Epithelial cell of prostate (primary cell): ENCODE data around the gene CAMKMT.

Experiments used
- DNase-seq: peaks from one replicate; pipeline ENCODE4 v3.0.0-alpha.2; 2011; ENCODE audit warnings: low read depth, low spot score
- H3K27ac ChIP-seq: fragments of 450-650 bp; 2 replicates; pipeline ENCODE4 v1.5.1; 2017; ENCODE audit warnings: mild to moderate bottlenecking

CAMKMT gene

DNA sequence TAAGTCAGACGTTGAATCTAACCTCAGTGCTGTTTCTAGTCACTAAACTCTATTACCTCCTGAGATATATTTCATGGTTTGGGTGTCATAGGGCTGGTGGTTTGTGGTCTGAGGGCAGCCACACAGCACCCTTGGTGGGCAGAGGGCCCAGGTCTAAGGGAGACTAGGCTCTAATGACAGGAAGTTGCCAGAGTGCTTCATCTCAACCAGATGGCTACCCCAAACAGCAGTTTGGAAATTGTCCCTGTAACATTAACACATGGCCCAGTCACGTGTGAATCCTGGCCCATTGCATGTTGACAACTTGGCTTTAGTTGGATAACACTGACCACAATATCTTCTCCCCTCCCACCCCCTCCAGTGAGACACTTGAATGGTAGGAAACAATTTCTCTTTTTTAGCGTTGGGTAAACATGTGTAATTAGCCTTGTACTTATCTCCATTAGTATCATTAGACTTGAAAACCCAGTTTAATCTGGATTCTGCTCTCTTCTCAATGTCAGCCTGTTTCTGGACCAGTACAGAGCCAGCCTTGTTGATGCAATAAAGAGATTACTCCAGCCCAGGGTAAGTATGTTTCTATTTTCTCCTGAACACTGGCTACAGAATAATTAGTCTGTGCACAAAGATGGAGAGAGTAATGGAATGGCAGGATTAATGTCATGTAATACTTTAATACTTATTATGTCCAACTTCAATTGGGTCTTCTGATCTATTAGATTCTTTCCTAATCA is 392.0 kb downstream of the CAMKMT start:
- no peak overlapping the region for H3K27ac ChIP-seq
- DNase-seq: no peak

DNA sequence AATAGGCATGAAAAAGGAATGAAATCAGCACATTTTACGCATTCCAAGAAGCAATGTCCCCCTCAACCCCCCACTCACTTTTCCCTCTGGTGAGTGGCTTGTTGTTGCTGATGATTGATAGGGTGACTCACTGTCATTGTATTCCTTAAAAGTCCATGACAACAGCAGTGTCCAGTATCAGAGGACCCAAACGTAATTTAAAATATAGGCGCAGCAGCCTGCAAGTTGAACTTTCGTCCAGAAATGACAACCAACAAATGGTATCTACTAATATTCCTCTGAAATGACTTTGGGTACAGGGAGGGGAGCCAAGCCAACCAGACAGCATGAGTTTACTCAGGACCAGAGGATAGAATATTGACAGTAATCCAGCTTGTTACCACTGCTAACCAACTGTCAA is 396.8 kb downstream of the CAMKMT start:
- no peak overlapping the region for H3K27ac ChIP-seq
- no peak for DNase-seq

DNA sequence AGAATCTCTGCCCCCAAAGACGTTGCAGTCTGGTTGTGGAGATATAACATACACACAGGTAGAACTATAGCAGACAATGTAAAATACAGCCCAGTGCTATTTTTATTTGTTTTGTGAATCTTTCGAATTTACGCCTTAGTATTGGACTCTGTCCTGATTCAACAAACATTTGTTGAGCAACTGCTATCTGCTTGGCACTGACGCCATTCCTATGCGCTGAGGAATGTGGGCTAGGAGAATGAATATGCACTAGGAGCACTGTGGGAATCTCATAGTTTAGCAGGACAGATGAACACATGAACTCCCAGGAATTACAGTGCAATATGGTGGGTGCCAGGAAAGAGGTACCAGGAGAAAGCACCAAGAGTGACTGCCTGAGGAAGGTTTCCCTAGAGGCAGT is 398.1 kb downstream of the CAMKMT start:
- no peak for DNase-seq
- H3K27ac ChIP-seq: no peak overlapping the region

DNA sequence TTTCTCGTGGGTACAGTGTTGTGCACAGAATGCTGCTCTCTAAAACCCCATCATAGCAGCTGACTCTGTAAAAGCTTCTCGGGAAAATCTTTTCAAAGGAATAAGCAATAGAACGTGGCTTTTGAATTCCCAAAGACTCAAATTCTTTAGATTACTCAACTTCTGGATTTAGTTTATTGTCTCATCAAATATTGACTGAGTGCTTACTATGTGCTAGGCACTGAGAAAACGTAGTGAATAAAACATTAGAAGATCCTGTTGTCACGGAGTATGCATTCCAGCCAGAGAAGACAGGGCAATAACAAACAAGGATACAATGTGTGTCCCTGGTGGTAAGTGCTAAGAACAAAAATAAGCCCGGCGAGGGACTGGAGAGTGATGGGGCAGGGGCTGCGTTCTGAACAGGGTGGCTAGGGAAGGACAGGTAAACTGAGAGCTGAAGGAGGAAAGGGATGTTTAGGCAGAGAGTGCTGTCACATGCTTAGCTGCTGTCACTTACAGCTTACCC is 401.6 kb downstream of the CAMKMT start:
- H3K27ac ChIP-seq: no peak overlapping the region
- no peak for DNase-seq

DNA sequence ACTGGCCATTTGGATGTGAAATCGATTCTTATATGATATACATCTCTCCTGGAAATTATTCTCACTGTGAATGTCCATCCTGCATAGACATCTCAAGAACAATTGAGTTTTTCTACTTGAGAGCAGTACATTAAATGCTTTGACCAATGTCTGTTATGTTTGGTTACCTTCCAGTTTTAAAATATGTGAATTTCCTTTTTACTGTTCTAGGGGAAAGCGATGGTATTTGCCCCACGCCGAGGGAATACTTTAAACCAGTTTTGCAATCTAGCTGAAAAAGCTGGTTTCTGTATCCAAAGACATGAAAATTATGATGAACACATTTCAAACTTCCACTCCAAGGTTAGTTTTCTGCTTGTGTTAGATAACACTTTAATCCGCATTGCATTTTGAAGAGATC is 404.5 kb downstream of the CAMKMT start:
- DNase-seq: no peak
- no peak overlapping the region for H3K27ac ChIP-seq

DNA sequence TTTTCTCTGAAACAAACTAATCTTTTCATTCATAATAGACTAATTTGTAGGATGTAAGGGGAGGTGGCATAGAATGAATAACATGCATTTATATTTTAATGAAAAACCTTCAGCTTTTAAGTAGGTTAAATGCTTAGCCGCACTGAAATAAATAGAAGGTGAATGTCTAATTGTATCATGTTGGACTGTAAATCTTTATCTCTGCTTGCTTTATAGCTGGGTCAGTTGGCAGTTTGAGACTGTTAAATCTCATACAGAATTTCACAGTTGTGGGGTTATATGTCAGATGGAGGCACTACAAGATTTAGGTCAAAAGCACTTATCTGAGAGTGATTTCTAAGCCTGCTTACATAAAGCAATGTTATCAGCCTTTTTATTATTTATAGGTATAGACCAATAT is 405.0 kb downstream of the CAMKMT start:
- H3K27ac ChIP-seq: no peak overlapping the region

DNA sequence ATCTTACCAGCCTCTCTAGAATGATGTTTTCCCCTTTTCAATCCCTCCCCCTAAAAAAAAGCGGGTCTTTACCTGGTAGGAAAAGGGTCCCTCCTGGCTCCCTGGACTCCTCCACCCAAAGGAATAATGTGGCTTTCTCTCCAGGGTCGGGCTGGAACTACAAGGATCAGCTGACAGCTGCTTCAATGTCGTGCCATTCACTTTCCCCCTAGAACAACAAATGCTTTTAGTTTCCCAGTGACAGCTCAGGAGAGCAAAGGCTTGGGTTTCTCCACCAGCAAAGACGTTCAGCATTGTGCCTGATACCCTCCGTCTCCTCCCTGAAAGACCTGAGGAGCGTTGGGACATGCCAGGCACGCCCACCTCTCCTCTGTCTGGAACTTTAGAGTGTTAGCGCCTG is 405.9 kb downstream of the CAMKMT start:
- no peak overlapping the region for H3K27ac ChIP-seq
- no peak for DNase-seq

More for the DNA sequence above, 405.0 kb downstream of the CAMKMT start:
- DNase-seq: no peak

DNA sequence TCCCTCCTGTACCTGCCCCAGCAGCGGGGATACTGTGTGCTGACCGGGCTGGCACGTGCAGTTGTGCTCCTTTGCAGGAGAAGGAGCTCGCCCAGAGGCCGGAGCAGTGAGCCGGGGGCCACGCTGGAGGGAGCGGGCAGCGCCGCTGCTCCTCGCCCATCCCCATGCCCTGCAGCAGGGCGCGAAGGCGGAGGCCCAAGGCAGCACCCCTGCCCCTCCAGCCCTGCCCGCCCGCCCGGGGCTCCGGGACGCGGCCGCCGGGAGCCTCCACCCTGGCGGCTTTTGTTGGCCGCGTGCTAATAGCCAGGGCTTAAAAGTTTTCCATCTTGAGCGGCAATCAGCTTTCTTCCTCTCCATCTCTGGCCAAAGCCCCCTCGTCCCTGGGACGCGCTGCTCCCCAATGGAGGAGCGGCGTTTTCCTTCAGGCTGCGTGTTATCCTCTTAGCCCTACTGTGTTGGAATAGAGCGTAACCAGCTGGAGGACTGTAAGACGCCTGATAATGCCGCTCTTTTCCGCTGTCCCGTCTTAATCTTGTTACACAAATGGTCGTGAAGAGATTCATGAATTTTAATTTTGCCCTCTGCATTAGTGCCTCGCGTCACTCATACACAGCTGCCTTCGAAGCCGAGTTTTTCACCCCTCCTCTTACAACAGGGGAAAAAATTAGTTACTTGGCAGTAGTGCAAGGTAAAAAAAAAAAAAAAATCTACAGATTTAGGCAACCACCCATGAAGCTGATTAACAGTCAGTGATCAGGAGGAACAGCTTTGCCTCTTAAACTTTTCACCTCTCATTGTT is 406.9 kb downstream of the CAMKMT start:
- H3K27ac ChIP-seq: no peak overlapping the region
- DNase-seq: no peak

DNA sequence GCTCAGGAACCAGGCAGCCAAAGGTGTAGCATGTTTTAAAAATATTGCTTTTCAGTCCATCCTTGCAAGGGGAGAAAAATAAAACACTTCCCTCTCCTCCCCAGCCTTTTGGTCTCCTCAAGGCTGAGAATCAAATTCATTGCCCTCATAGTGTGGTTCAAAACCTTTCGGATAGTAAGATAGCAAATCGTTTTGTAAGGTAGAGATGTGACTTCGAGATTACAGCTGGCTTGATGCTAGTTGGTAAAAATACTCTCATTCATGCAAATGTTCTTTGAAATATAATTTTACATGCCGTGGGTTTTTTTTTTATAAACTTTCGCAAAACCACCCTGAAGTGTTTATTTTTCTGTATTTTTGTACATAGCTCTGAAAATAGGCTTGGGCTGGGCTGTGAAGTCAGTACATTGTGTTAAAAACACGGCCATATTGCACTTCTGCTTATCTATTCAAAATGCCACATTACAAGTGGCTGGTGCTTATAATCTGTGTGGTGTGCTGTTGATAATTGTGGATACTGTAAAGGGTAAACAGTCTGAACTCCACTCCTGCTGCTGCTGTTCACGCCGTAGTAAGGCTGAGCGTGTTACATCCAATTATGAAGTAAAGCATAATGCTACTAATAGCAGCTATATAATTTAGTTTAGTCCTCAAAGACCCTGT is 407.7 kb downstream of the CAMKMT start:
- no peak overlapping the region for H3K27ac ChIP-seq
- DNase-seq: no peak

DNA sequence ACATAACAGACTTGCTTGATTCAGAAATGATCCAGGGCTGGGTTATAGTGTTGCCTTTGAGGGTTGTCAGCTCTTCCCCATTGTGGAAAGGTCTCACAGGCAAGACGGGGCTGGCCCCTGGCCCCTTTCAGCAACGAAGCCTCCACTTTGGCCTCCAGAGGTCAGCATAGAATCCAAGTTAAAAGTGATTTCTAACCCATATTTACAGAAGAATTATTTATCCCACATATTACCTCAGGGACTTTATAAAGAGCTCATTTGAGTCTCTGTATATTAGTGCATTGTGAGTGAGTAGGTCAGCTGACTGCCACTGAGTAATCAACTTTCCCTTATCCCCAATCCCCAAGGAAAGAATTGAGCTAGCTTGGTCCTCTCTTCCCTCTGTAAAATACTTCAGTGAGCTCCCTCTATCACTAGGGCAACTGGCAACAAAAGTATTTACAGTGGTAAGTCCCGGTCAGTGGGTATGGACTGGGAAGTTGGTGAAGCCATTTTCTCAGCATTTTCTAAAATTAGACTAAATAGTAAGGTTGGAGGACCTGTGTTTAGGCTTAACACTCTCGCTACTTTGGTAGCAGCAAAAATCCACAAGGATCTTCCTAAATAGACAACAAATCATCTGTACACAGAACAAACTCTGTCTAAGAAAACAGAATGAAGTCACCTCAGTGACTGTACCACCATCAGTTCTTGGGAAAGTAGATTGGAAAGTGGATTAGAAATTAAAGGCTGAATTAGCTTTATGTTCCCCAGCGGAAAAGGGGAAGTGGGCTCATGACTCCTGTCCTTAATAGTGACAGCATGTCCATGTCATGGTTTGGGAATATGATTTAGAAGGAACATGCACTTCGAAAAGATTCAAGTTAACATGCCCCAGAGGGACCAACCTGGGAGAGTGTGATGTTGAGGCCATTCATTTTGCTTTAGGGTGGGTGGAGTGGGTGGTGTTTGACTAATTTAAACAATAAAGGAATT is 408.8 kb downstream of the CAMKMT start:
- DNase-seq: no peak
- no peak overlapping the region for H3K27ac ChIP-seq

DNA sequence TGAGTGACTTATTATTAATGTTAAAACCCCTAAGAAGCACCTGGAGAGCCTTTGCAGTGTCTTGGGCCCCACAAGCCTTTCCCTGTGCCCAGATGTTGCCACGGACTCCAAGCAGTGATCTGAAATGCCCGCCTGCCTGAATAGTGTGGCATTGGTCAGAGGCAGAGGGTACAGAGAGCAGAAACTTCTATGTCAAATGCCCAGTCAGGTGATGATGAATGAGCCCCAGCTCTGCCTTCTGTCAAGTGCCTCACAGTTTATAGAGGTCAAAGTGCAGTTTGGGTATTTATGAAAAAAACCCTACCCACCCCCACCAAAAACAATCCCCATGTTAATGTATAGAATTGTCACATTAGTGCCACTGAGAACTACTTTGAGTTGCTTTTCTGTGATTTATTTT is 409.8 kb downstream of the CAMKMT start:
- H3K27ac ChIP-seq: no peak overlapping the region
- no peak for DNase-seq

DNA sequence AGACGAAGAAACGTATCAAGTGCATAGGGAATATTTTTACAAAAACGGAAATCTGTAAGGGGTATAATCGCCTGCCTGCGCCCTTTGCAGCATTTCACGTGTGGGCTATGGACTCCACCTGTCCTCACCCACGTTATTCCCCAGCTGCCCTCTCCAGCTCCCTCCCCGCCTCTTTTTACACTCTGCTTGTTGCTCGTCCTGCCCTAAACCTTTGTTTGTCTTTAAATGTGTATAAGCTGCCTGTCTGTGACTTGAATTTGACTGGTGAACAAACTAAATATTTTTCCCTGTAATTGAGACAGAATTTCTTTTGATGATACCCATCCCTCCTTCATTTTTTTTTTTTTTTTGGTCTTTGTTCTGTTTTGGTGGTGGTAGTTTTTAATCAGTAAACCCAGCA is 410.4 kb downstream of the CAMKMT start:
- no peak overlapping the region for H3K27ac ChIP-seq
- DNase-seq: no peak

DNA sequence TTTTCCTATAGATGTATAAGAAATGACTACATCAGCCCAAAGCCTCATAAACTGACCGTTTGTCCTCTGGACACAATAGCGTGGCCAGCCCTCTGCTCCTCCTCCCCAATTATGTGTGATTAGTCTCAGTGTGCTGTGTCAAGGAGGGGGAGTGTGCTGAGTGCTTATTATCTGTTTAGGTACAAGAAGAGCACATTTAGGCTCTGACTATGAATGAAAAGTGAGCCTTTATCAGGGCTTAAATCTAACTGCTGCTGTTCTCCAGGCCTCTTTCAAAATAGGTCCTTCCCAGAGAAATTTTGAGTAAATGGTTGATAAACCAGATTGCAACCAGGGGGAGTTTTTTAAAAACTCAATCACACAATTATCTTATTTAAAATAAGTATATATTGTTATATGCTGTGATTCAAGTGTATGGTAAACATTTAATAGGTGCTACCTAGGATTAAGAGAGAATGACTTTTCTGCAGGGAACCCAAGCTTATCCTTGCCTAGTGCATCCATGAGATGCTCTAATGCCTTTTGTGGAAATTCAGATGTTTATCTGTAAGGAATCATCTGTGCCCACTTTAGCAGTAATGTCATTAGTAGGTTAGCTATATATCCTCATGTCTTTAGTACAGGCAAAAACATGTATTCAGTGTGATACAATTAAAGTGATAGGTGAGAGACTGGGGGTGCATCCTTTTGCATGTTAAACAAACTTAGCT is 411.1 kb downstream of the CAMKMT start:
- no peak for DNase-seq
- H3K27ac ChIP-seq: no peak overlapping the region

DNA sequence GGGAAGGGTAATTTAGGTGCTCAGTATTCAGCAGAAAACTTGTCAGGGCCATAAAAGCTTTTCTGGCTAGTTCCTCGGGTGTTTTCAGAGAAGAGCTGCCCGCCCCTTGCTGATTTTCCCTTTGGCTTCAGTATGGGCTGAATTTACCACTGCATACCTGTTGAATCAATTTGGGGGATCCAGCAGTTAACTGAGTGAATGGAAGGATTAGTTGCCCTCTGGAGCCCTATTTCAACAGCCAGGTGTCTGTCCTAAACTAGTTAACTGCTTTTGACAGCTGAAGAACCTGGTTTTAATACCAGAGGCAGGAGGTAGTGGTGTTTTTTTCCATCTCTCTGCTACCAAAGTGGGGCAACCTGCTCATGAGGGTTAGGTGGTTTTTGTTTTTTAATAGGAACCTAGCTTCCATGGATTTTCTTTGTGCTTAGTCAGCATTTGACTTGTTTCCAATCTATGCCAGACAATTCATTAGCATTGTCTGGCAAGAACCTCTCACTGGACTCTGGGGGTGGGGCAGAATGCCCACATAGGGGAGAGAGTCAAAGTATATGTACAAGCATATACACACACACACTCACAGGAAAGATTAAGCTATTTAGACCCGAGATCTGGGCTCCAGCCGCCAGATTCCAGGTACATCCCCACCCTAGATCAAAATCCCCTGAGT is 413.2 kb downstream of the CAMKMT start:
- DNase-seq: no peak
- H3K27ac ChIP-seq: no peak overlapping the region

DNA sequence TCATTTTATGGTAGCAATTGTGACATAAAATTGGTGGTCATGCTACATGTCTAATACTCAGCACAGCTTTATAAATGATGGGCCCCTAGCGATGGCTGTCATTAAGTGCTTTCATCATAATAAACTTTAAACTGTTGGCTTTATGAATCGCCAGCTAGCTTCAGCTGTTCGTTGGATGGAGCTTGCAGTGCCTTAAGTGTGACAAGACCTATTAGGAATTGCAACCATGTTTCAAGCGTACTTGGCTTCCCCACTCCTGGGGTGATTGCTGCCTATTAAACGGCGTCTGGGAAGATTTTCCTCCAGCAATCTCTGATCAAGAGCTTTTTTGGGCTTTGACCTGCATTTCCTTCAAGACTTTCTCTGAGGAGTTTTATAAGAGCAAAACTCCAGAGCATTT is 415.3 kb downstream of the CAMKMT start:
- no peak for DNase-seq
- no peak overlapping the region for H3K27ac ChIP-seq

DNA sequence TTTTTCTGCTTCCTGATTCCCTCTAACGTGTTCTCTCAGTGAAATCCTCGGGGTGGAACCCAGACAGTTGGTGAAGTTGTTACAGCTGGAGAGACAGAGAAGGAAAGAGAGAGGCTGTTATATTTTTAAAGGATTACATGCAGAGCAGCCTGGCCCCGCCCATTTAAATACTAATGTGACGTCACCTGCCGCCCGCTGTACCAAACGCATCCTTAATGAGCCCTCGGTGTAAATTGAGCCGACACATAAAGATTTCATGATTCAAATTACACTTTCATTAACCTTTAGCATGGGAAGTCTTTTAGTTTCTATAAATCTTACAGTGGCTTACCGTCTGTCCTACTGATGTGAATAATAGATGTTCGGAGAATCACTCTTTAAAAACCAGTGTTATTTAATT is 415.8 kb downstream of the CAMKMT start:
- no peak for DNase-seq
- H3K27ac ChIP-seq: no peak overlapping the region

DNA sequence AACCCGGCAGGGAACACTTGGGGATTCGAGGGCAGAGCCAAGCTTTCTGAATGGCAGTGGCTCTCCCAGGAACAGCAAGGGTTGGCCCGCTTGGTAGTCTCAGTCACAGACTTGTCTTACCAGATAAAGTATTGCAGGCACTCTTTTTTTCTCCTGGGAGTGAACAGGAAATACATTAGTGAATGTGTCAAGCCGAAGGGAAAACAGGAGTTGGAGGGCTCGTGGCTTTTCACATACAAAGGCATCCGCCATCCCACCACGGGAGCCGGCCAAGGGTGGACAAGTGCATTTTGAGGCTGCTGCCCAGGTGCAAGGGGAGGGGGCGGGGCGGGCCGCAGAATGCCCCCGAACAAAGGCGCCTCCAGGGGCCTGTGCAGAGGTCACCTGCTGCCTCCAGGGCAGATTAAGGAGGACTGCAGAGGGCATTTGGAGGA is 416.5 kb downstream of the CAMKMT start:
- H3K27ac ChIP-seq: no peak overlapping the region
- no peak for DNase-seq

DNA sequence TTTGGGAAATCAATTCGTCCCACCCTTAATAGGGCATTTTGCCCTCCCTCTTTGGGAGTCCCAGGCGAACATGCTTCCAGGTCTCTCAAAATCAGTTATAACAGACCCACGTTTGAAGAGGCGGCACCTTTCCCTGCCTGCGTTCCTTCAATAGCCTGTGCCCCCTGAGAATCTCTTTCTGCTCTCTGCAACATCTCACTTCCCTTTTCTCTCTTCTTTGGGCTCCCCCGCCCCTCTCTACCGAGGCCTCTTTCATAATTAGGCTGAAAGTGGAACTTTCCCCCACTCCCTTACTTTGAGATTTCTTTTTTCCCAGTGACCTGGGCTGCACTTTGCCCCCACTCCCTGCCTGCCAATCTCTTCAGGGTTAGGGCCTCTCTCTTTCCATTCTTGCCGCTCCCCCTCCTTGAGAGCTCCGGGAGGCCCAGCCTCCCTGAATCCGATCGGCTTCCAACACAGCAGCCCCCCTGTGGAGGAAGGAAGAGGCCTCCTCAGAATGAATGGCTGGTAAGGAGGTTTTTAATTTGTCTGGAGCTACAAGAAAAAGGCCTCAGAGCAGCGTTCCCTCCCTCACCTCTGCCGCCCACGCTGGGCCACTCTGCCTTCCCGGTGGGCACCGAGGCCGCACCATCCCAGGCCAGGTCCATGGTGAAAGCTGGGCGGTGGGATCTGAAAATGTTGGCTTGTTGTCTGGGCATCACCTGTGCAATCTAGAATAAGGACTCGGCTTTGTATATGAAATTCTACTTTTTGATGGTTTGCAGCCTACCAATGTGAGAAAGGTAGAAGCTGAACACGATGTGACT is 417.1 kb downstream of the CAMKMT start:
- no peak for DNase-seq
- no peak overlapping the region for H3K27ac ChIP-seq
